H9 (cell line): ENCODE results near the gene PARM1. TPM values are rescaled to one million over a fixed set of nuclear protein-coding genes. Genes with fewer than 3 reads are reported as not detected.

ENCODE experiments used
- DNase-seq: peaks from one replicate; pipeline ENCODE4 v3.0.0-alpha.2; 2017
- H2AFZ ChIP-seq: one replicate; pipeline ENCODE4 v1.6.1; 2013; ENCODE audit warnings: mild to moderate bottlenecking, low read length, control low read depth, moderate library complexity
- H2AK5ac ChIP-seq: 2 replicates; pipeline ENCODE4 v1.6.1; 2013; ENCODE audit warnings: low read length, control low read depth, mixed read lengths; ENCODE audit not compliant: insufficient read length
- H2BK120ac ChIP-seq: one replicate; pipeline ENCODE4 v1.6.1; 2013; ENCODE audit warnings: low read depth, mild to moderate bottlenecking, low read length, control low read depth, inconsistent platforms; ENCODE audit not compliant: poor library complexity, severe bottlenecking
- H2BK12ac ChIP-seq: 2 replicates; pipeline ENCODE4 v1.6.1; 2013; ENCODE audit warnings: low read length, control low read depth, mixed read lengths, low read depth; ENCODE audit not compliant: insufficient read length
- H2BK15ac ChIP-seq: 2 replicates; pipeline ENCODE4 v1.6.1; 2013; ENCODE audit warnings: low read depth, low read length, control low read depth
- H2BK20ac ChIP-seq: one replicate; pipeline ENCODE4 v1.6.1; 2013; ENCODE audit warnings: low read depth, mild to moderate bottlenecking, low read length, control low read depth, inconsistent platforms; ENCODE audit not compliant: poor library complexity, severe bottlenecking
- H2BK5ac ChIP-seq: 2 replicates; pipeline ENCODE4 v1.6.1; 2013; ENCODE audit warnings: low read length, control low read depth, mixed read lengths; ENCODE audit not compliant: insufficient read length
- H3K14ac ChIP-seq: 2 replicates; pipeline ENCODE4 v1.6.1; 2013; ENCODE audit warnings: low read length, control low read depth; ENCODE audit not compliant: insufficient read depth
- H3K18ac ChIP-seq: 2 replicates; pipeline ENCODE4 v1.6.1; 2013; ENCODE audit warnings: low read depth, mild to moderate bottlenecking, mixed read lengths, low read length, control low read depth; ENCODE audit not compliant: insufficient read length
- H3K23ac ChIP-seq: 2 replicates; pipeline ENCODE4 v1.6.1; 2013; ENCODE audit warnings: low read length, control low read depth, mixed read lengths, low read depth; ENCODE audit not compliant: insufficient read length
- H3K23me2 ChIP-seq: 2 replicates; pipeline ENCODE4 v1.6.1; 2013; ENCODE audit warnings: low read depth, mild to moderate bottlenecking, mixed read lengths, low read length, control low read depth; ENCODE audit not compliant: insufficient read length, poor library complexity, severe bottlenecking
- H3K27ac ChIP-seq: 2 replicates; pipeline ENCODE4 v1.5.1; 2013; ENCODE audit warnings: low read length, control low read depth, mixed read lengths, low read depth; ENCODE audit not compliant: insufficient read length
- H3K27me3 ChIP-seq: 2 replicates; pipeline ENCODE4 v1.6.1; 2013; ENCODE audit warnings: low read length, control low read depth, inconsistent platforms; ENCODE audit not compliant: insufficient read depth
- H3K4ac ChIP-seq: 2 replicates; pipeline ENCODE4 v1.6.1; 2013; ENCODE audit warnings: low read depth, mild to moderate bottlenecking, control low read depth, inconsistent platforms, low read length, moderate library complexity
- H3K4me1 ChIP-seq: 2 replicates; pipeline ENCODE4 v1.6.1; 2013; ENCODE audit warnings: low read length, control low read depth, inconsistent platforms; ENCODE audit not compliant: insufficient read depth
- H3K4me2 ChIP-seq: 2 replicates; pipeline ENCODE4 v1.6.1; 2013; ENCODE audit warnings: low read length, control low read depth, mixed read lengths; ENCODE audit not compliant: insufficient read length, insufficient read depth
- H3K56ac ChIP-seq: 2 replicates; pipeline ENCODE4 v1.6.1; 2013; ENCODE audit warnings: low read depth, mild to moderate bottlenecking, mixed read lengths, low read length, control low read depth; ENCODE audit not compliant: insufficient read length
- H3K79me1 ChIP-seq: 2 replicates; pipeline ENCODE4 v1.6.1; 2013; ENCODE audit warnings: low read depth, mild to moderate bottlenecking, moderate library complexity, low read length, control low read depth, inconsistent platforms; ENCODE audit not compliant: insufficient read depth, poor library complexity, severe bottlenecking
- H3K79me2 ChIP-seq: 2 replicates; pipeline ENCODE4 v1.6.1; 2013; ENCODE audit warnings: low read length, control low read depth, inconsistent platforms; ENCODE audit not compliant: insufficient read depth
- H3K9ac ChIP-seq: 2 replicates; pipeline ENCODE4 v1.6.1; 2013; ENCODE audit warnings: low read length, control low read depth, mixed read lengths; ENCODE audit not compliant: insufficient read length; ENCODE audit errors: extremely low read depth
- H3K9me3 ChIP-seq: one replicate; pipeline ENCODE4 v1.6.1; 2013; ENCODE audit warnings: low read depth, low read length, inconsistent platforms; ENCODE audit not compliant: control insufficient read depth
- H3T11ph ChIP-seq: one replicate; pipeline ENCODE4 v1.6.1; 2013; ENCODE audit warnings: mild to moderate bottlenecking, low read length, control low read depth, inconsistent platforms
- H4K20me1 ChIP-seq: one replicate; pipeline ENCODE4 v1.6.1; 2013; ENCODE audit not compliant: control insufficient read depth, insufficient read length, insufficient read depth
- H4K5ac ChIP-seq: 2 replicates; pipeline ENCODE4 v1.6.1; 2013; ENCODE audit warnings: low read depth, mild to moderate bottlenecking, mixed read lengths, low read length, control low read depth; ENCODE audit not compliant: insufficient read length
- H4K8ac ChIP-seq: replicated peaks from 2 replicates; pipeline ENCODE4 v1.6.1; 2013; ENCODE audit warnings: low read length, control low read depth, mixed read lengths, low read depth; ENCODE audit not compliant: insufficient read length
- H4K91ac ChIP-seq: 2 replicates; pipeline ENCODE4 v1.6.1; 2013; ENCODE audit warnings: low read depth, mild to moderate bottlenecking, moderate library complexity, mixed read lengths, low read length, control low read depth; ENCODE audit not compliant: insufficient read length
- H3K27ac Mint-ChIP-seq, 3 experiments: 2 replicates in 2 of 3; 3 replicates in 1 of 3; pipeline ENCODE4 v1.8.0; 2020 to 2021; ENCODE audit warnings: mixed read lengths in 3 of 3, mild to moderate bottlenecking in 1 of 3, moderate library complexity in 1 of 3
- H3K27me3 Mint-ChIP-seq: 2 replicates; pipeline ENCODE4 v1.8.0; 2021; ENCODE audit warnings: low read depth, mild to moderate bottlenecking, moderate library complexity, mixed read lengths
- H3K36me3 Mint-ChIP-seq, 3 experiments: 2 replicates in 2 of 3; 3 replicates in 1 of 3; pipeline ENCODE4 v1.8.0; 2020 to 2021; ENCODE audit warnings: low read depth in 3 of 3, mixed read lengths in 3 of 3; ENCODE audit not compliant: insufficient read depth in 1 of 3
- H3K4me1 Mint-ChIP-seq, 2 experiments: 2 replicates each; pipeline ENCODE4 v1.8.0; 2020; ENCODE audit warnings: mixed read lengths in 2 of 2
- H3K4me3 Mint-ChIP-seq, 2 experiments: 2 replicates in 1 of 2; 3 replicates in 1 of 2; pipeline ENCODE4 v1.8.0; 2020 to 2021; ENCODE audit warnings: mild to moderate bottlenecking in 2 of 2, mixed read lengths in 2 of 2, moderate library complexity in 1 of 2
- H3K9me3 Mint-ChIP-seq, 2 experiments: 2 replicates in 1 of 2; 3 replicates in 1 of 2; pipeline ENCODE4 v1.8.0; 2020; ENCODE audit warnings: mild to moderate bottlenecking in 2 of 2, mixed read lengths in 2 of 2, moderate library complexity in 1 of 2
- WGBS: extraction: QIAGEN DNeasy Blood & Tissue Kit; methylation state at CpG from one replicate; pipeline ENCODE4 v1.1.7; 2013; ENCODE audit warnings: missing lambda C conversion rate, low lambda C conversion rate, mixed read lengths; ENCODE audit not compliant: insufficient read length; ENCODE audit errors: extremely low coverage; 5-methylcytosine and 5-hydroxymethylcytosine counted together
- total RNA-seq: library from RNA; stranded (reverse); gene quantifications from 2 replicates; pipeline ENCODE4 v1.2.1, GENCODE V29; 2021
- TF ChIP-seq, protein P1 (sequence below): fragments of 200-600 bp; sonication (generic); conservative IDR thresholded peaks from 3 replicates; pipeline ENCODE4 v1.8.0; 2021; ENCODE audit warnings: antibody characterized with exemption, mild to moderate bottlenecking

The PARM1 gene
- total RNA-seq, 1 experiment from 2014 or later, result 2.0 TPM

DNA sequence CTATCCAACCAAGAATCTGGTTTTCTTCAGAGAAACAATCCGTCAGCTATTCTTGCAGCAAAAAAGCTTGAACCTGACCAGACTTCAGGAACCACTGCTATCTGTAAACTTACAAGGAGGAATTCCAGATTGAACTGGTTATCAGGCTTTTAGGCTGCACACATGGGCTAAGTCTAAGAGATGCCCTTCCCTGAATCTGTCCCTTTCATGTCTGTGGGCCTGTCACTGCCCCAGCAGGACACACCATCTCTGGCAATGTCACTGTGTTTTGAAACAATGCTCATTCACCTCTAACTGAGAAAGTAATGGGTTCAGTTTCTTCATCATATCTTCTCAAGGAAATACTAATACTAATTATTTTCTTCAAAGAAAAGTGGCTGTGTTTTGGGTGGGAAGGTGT, 72.8 kb downstream of the PARM1 start:
- TF ChIP-seq, protein P1, sequence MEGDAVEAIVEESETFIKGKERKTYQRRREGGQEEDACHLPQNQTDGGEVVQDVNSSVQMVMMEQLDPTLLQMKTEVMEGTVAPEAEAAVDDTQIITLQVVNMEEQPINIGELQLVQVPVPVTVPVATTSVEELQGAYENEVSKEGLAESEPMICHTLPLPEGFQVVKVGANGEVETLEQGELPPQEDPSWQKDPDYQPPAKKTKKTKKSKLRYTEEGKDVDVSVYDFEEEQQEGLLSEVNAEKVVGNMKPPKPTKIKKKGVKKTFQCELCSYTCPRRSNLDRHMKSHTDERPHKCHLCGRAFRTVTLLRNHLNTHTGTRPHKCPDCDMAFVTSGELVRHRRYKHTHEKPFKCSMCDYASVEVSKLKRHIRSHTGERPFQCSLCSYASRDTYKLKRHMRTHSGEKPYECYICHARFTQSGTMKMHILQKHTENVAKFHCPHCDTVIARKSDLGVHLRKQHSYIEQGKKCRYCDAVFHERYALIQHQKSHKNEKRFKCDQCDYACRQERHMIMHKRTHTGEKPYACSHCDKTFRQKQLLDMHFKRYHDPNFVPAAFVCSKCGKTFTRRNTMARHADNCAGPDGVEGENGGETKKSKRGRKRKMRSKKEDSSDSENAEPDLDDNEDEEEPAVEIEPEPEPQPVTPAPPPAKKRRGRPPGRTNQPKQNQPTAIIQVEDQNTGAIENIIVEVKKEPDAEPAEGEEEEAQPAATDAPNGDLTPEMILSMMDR, result no peak
- Histone ChIP-seq H3K14ac (no peak overlapping the region), H3K4ac (no peak overlapping the region), H4K20me1 (no peaks in the 10 kb centered on the region), H4K91ac (no peak overlapping the region), H3K4me2 (no peak overlapping the region), H2BK15ac (no peak overlapping the region), H2BK5ac (no peak overlapping the region), H3K23ac (no peak overlapping the region), H2BK12ac (no peak overlapping the region), H3K4me1 (peaks cover 3% of the 10 kb centered on the region; the same call in 1 of the 2 replicates), H4K5ac (no peak overlapping the region), H3K18ac (no peak overlapping the region), H3K27ac (no peak overlapping the region), H3K79me1 (no peaks in the 10 kb centered on the region), H2AK5ac (no peak overlapping the region), H4K8ac (no peak overlapping the region), H3K27me3 (no peaks in the 10 kb centered on the region; the same call in 1 of the 2 replicates), H3K9me3 (no peaks in the 10 kb centered on the region), H2BK20ac (no peak overlapping the region), H3K23me2 (no peaks in the 10 kb centered on the region), H3K79me2 (no peaks in the 10 kb centered on the region), H2AFZ (no peak overlapping the region), H3T11ph (no peak overlapping the region), H2BK120ac (no peak overlapping the region), H3K56ac (no peak overlapping the region), H3K9ac (no peak overlapping the region)
- peaks cover 16 to 26% of the 10 kb centered on the region in 2 experiments for H3K4me1 Mint-ChIP-seq
- no peak overlapping the region for H3K27ac Mint-ChIP-seq
- peaks cover 16 to 19% of the 10 kb centered on the region in 2 experiments for H3K9me3 Mint-ChIP-seq
- WGBS, result no CpG with 5 or more reads among the region's 1 CpG
- H3K36me3 Mint-ChIP-seq, result peaks cover 10 to 18% (median 12%) of the 10 kb centered on the region in 3 experiments; a peak in 6 of 7 replicates
- no peak overlapping the region for H3K4me3 Mint-ChIP-seq
- no peak for DNase-seq
- peaks cover 6% of the 10 kb centered on the region for H3K27me3 Mint-ChIP-seq
